ENCODE measurements around the gene CACNA2D3. TPM values are rescaled to one million over a fixed set of nuclear protein-coding genes. Genes with fewer than 3 reads are reported as not detected.
A peak's percentile ranks its signal among the peaks of the same experiment; 100 is the strongest.

Gene CACNA2D3
- total RNA-seq, 1 experiment from 2014 or later: 2.0 TPM

- DNase-seq (ENCODE audit: low read depth): peak; percentile 21
These were observed 49.2 kb downstream of the CACNA2D3 start for GRCh38 chr3:54171509-54171908.

- no peak for DNase-seq (ENCODE audit: low read depth)
These were observed 49.6 kb downstream of the CACNA2D3 start for GRCh38 chr3:54171951-54172350.

GRCh38 chr3:54173371-54173770 lies 51.0 kb downstream of the CACNA2D3 start:
- no peak for DNase-seq (ENCODE audit: low read depth)

- DNase-seq (ENCODE audit: low read depth): peak; percentile 49
These were observed 53.8 kb downstream of the CACNA2D3 start for GRCh38 chr3:54176106-54176505.

GRCh38 chr3:54177816-54178215 lies 55.5 kb downstream of the CACNA2D3 start:
- DNase-seq (ENCODE audit: low read depth): no peak

- DNase-seq (ENCODE audit: low read depth): no peak
These were observed 56.0 kb downstream of the CACNA2D3 start for GRCh38 chr3:54178376-54178775.

GRCh38 chr3:54180921-54181320 lies 58.6 kb downstream of the CACNA2D3 start:
- no peak for DNase-seq (ENCODE audit: low read depth)

- DNase-seq (ENCODE audit: low read depth): no peak
These were observed 59.9 kb downstream of the CACNA2D3 start for GRCh38 chr3:54182242-54182641.

GRCh38 chr3:54185740-54186139 lies 63.4 kb downstream of the CACNA2D3 start:
- no peak for DNase-seq (ENCODE audit: low read depth)

GRCh38 chr3:54188176-54188791 lies 65.9 kb downstream of the CACNA2D3 start:
- DNase-seq (ENCODE audit: low read depth): peak; percentile 65

GRCh38 chr3:54191220-54191619 lies 68.9 kb downstream of the CACNA2D3 start:
- DNase-seq (ENCODE audit: low read depth): no peak

- DNase-seq (ENCODE audit: low read depth): no peak
These were observed 69.7 kb downstream of the CACNA2D3 start for GRCh38 chr3:54192026-54192425.

GRCh38 chr3:54193093-54193492 lies 70.7 kb downstream of the CACNA2D3 start:
- no peak for DNase-seq (ENCODE audit: low read depth)

GRCh38 chr3:54196360-54196991 lies 74.1 kb downstream of the CACNA2D3 start:
- no peak for DNase-seq (ENCODE audit: low read depth)

GRCh38 chr3:54197509-54197908 lies 75.2 kb downstream of the CACNA2D3 start:
- no peak for DNase-seq (ENCODE audit: low read depth)

GRCh38 chr3:54198556-54198955 lies 76.2 kb downstream of the CACNA2D3 start:
- DNase-seq (ENCODE audit: low read depth): no peak

GRCh38 chr3:54202054-54202453 lies 79.7 kb downstream of the CACNA2D3 start:
- DNase-seq (ENCODE audit: low read depth): no peak

GRCh38 chr3:54202651-54203248 lies 80.4 kb downstream of the CACNA2D3 start:
- DNase-seq (ENCODE audit: low read depth): no peak

- DNase-seq (ENCODE audit: low read depth): no peak
These were observed 84.5 kb downstream of the CACNA2D3 start for GRCh38 chr3:54206874-54207273.

- no peak for DNase-seq (ENCODE audit: low read depth)
These were observed 88.7 kb downstream of the CACNA2D3 start for GRCh38 chr3:54211097-54211496.

GRCh38 chr3:54212723-54213122 lies 90.4 kb downstream of the CACNA2D3 start:
- DNase-seq (ENCODE audit: low read depth): no peak

GRCh38 chr3:54213907-54214306 lies 91.6 kb downstream of the CACNA2D3 start:
- DNase-seq (ENCODE audit: low read depth): peak; percentile 22

GRCh38 chr3:54214845-54215244 lies 92.5 kb downstream of the CACNA2D3 start:
- DNase-seq (ENCODE audit: low read depth): no peak
